Heart left ventricle (tissue), 16 donors: ENCODE measurements around the gene DESI2. TPM values are rescaled to one million over a fixed set of nuclear protein-coding genes. Genes with fewer than 3 reads are reported as not detected.

Experiments
- ATAC-seq, 4 donors: fragments of 200-7000 bp; cut with Tn5 transposase; one replicate each; pipeline ENCODE4 v1.9.1; 2020 to 2022; ENCODE audit warnings: moderate library complexity in 4 of 4, mild to moderate bottlenecking in 3 of 4, moderate number of reproducible peaks in 1 of 4
- DNase-seq, 5 donors: peaks; one replicate each; pipeline ENCODE4 v3.0.0-alpha.2; 2020
- H3K27ac ChIP-seq, 12 donors: fragments of 200-600 bp; sonication (generic) in 4 of 12; one replicate each; pipeline versions ENCODE4 v1.5.0 to v1.8.0; 2016 to 2022; ENCODE audit warnings: mild to moderate bottlenecking in 2 of 12
- H3K27me3 ChIP-seq, 9 donors: fragments of 200-600 bp; sonication (generic) in 2 of 9; one replicate each; pipeline versions ENCODE4 v1.5.1 to v1.8.0; 2016 to 2022; ENCODE audit warnings: mild to moderate bottlenecking in 3 of 9
- H3K36me3 ChIP-seq, 9 donors: fragments of 200-600 bp; sonication (generic) in 2 of 9; one replicate each; pipeline versions ENCODE4 v1.5.0 to v1.8.0; 2018 to 2022; ENCODE audit warnings: mild to moderate bottlenecking in 2 of 9
- H3K4me1 ChIP-seq, 12 donors: fragments of 200-600 bp; sonication (generic) in 4 of 12; one replicate each; pipeline versions ENCODE4 v1.5.0 to v1.8.0; 2016 to 2022; ENCODE audit warnings: mild to moderate bottlenecking in 3 of 12
- H3K4me3 ChIP-seq, 12 donors: fragments of 200-600 bp; sonication (generic) in 4 of 12; one replicate each; pipeline versions ENCODE4 v1.5.0 to v1.8.0; 2017 to 2022; ENCODE audit warnings: mild to moderate bottlenecking in 9 of 12, moderate library complexity in 4 of 12
- H3K9me3 ChIP-seq, 12 donors: fragments of 200-600 bp; sonication (generic) in 4 of 12; one replicate each; pipeline versions ENCODE4 v1.5.0 to v1.8.0; 2016 to 2022; ENCODE audit warnings: mild to moderate bottlenecking in 1 of 12
- CTCF ChIP-seq, 12 donors: fragments of 200-600 bp; sonication (generic) in 4 of 12; IDR thresholded peaks; one replicate each; pipeline versions ENCODE4 v1.5.0 to v1.8.0; 2018 to 2022; ENCODE audit warnings: antibody characterized with exemption in 12 of 12, mild to moderate bottlenecking in 5 of 12
- POLR2A ChIP-seq, 2 donors: fragments of 450-650 bp; IDR thresholded peaks; one replicate each; pipeline ENCODE4 v1.6.1; 2017; ENCODE audit warnings: antibody characterized with exemption in 2 of 2, mild to moderate bottlenecking in 2 of 2, moderate library complexity in 2 of 2
- WGBS, 4 donors: extraction: QIAGEN DNeasy Blood & Tissue Kit in 2 of 4; methylation state at CpG; one replicate each; pipeline versions ENCODE4 v1.1.5 to v1.1.7; 2013 to 2018; 5-methylcytosine and 5-hydroxymethylcytosine counted together
- intact Hi-C, 10 donors: fragments of 100-400 bp; cut with DNase I; formaldehyde crosslinking; loops; one replicate each; pipeline versions ENCODE4 v1.11.1 to v1.14.2; 2022
- polyA plus RNA-seq, 2 donors: library from polyadenylated mRNA; stranded (reverse); fragments of 200-250 nt; gene quantifications; one replicate each; pipeline ENCODE4 v1.2.3, GENCODE V29; 2013
- total RNA-seq, 9 donors: library from RNA; depleted of rRNA in 2 of 9; stranded (reverse); fragments of >200 nt in 2 of 9; fragmentation: NEBNext Ultra II Directional in 3 of 9; extraction: Animal tissue kit (Norgen Biotek cat#: 25700) in 3 of 9; gene quantifications; one replicate each; pipeline versions ENCODE4 v1.1.0 to v1.2.4, GENCODE V29; 2016 to 2023
- donor health status: ischemic (EF 13 %, LVEDD 7.1; RV severe dilation, severe dysfunction).
- donor health status: healthy with polysubstance abuse.
- donor health status: DM: no; HTN: yes; CAD: no.
- donor health status: DM: no; HTN: no; CAD: no.
- donor health status: ischemic (EF 25% LVEDD 6.9; RV normal size, moderate dysfunction).
- donor health status: ischemic (EF 25% LVEDD 5.7; RV mildly dilated, moderate dysfunction).
- donor health status: healthy.
- donor health status: DM: yes; HTN: yes; CAD: no.
- donor health status: ischemic (EF 35%, LVEDD 5.7; RV mildly dilated, moderate dysfunction).
- donor health status: nonischemic (EF 11% LVEDD 7.7; RV severe dilation, severe dysfunction).
- donor health status: DM: yes; HTN: yes; CAD: no.
- donor health status: PGD.
- donor health status: ischemic (EF 29% LVEDD 5.4; RV normal size, mild dysfunction).
- donor health status: nonischemic (EF 23%, LVEDD 6.1; RV moderate dilation, normal function).

DESI2 gene
- total and polyA plus RNA-seq, 11 donors = 8.2 to 34.2 (median 22.4) TPM

GRCh38 chr1:244653439-244654107 is 647 bp downstream of the DESI2 start:
- TF ChIP-seq CTCF (IDR thresholded peaks at IDR 0.05) (peak in 1 of 12 donors; percentile 5), POLR2A (IDR thresholded peaks at IDR 0.05) (no peak)
- intact Hi-C loops = loop anchor here in 8 of 10 donors (2.0 to 10.0 kb wide), 12 partner anchors 19 to 389 kb away; partner anchors contain the start of genes ADSS2 (in 6 of the 8), CATSPERE (in 1 of the 8), COX20 (in 1 of the 8) and HNRNPU (in 1 of the 8)
- peaks cover 0 to 8% (median 0%) of the 10 kb centered on the region in 9 donors for H3K36me3 ChIP-seq
- no peaks in the 10 kb centered on the region for H3K27me3 ChIP-seq
- ATAC-seq (no peak), DNase-seq (peak in 2 of 5 donors; percentile 20 to 50)
- no peaks in the 10 kb centered on the region for H3K9me3 ChIP-seq
- peak overlapping the region; percentile 83 to 98 (median 96) for H3K27ac ChIP-seq
- peaks cover 4 to 55% (median 36%) of the 10 kb centered on the region in 12 donors for H3K4me1 ChIP-seq
- H3K4me3 ChIP-seq = peak overlapping the region; percentile 51 to 99 (median 88)
- WGBS, 4 donors = 1 to 2% (median 1%) methylated on average over 15 to 34 of the region's 34 CpGs

- Histone ChIP-seq H3K27ac (peak overlapping the region in 10 of 12 donors; percentile 86 to 98 (median 97)), H3K36me3 (peaks cover 0 to 11% (median 0%) of the 10 kb centered on the region in 9 donors), H3K27me3 (no peaks in the 10 kb centered on the region), H3K9me3 (no peaks in the 10 kb centered on the region), H3K4me3 (peak overlapping the region; percentile 51 to 99 (median 88)), H3K4me1 (peaks cover 4 to 58% (median 36%) of the 10 kb centered on the region in 12 donors)
- ATAC-seq = no peak
- 7 to 12% (median 8%) methylated on average over 8 of the region's 8 CpGs for WGBS, 4 donors
- no peak for TF ChIP-seq POLR2A (IDR thresholded peaks at IDR 0.05)
- no peak for TF ChIP-seq CTCF (IDR thresholded peaks at IDR 0.05)
- intact Hi-C loops = loop anchor here in 8 of 10 donors (5.0 to 10.0 kb wide), 8 partner anchors 143 to 320 kb away; partner anchors contain the start of genes ADSS2 (in 5 of the 8), CATSPERE (in 1 of the 8), COX20 (in 1 of the 8) and HNRNPU (in 1 of the 8)
- DNase-seq = no peak
Observed at GRCh38 chr1:244654108-244655038, 1.4 kb downstream of the DESI2 start.

- no peak for TF ChIP-seq CTCF (IDR thresholded peaks at IDR 0.05)
- TF ChIP-seq POLR2A (IDR thresholded peaks at IDR 0.05) = no peak
- 88 to 98% (median 94%) methylated on average over 1 of the region's 1 CpG for WGBS, 4 donors
- no peaks in the 10 kb centered on the region for H3K27me3 ChIP-seq
- no peak for ATAC-seq
- intact Hi-C loops = loop anchor here in 5 of 10 donors (10.0 kb wide), 4 partner anchors 190 to 320 kb away; partner anchors contain the start of genes ADSS2 (in 3 of the 5), CATSPERE (in 1 of the 5) and HNRNPU (in 1 of the 5)
- peaks cover 0 to 17% (median 0%) of the 10 kb centered on the region in 9 donors for H3K36me3 ChIP-seq
- H3K27ac ChIP-seq = peak overlapping the region in 1 of 12 donors; percentile 6
- H3K4me3 ChIP-seq = peak overlapping the region in 6 of 12 donors; percentile 66 to 99 (median 90)
- H3K9me3 ChIP-seq = peaks cover 0 to under 1% (median 0%) of the 10 kb centered on the region in 12 donors
- peaks cover 4 to 58% (median 36%) of the 10 kb centered on the region in 12 donors for H3K4me1 ChIP-seq
- DNase-seq = no peak
Observed at GRCh38 chr1:244655186-244655585, 2.3 kb downstream of the DESI2 start.
